ENCODE data around the gene SMG9. TPM values are rescaled to one million over a fixed set of nuclear protein-coding genes. Genes with fewer than 3 reads are reported as not detected.

Gene SMG9
- total RNA-seq, 1 donor from 2014 or later = 126 TPM

DNA sequence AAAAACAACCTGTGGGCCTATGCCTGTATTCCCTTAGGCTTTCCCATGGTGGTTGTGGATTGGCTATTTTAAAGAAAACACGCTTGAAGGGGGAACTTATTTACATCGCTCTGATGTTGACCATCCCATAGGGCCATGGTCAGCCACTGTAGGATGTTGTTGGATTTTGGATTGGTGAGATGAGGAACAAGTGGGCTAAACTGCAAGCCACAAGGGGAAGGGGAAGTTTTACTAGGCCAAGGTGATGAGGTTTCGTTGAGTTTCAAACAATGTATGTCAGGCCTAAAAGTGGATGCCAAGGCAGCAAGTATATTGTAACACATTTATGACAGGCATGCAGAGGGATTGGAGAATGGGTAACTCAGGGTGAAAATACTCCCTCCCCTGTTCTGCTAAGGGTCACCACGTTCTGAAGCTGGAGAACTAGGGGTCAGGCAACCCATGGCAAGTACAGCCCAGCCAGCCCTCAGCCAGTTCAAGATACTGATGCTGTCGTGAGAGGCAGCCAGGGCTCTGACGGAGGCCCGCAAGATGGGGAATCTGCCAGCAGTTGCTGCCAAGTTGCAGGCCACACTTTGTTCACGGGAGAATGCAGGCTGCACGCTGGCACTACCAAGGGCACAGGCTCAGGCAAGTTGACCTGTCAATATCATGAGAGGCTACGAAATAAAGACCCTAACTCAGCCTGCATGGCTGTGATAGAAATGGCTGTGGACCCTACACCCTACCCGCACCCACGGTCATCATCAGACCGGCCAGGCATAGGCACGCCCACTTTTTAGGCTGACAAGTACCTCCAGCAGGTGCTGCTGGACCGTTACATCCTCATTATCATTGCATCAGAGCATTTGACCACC is 27.8 kb downstream of the SMG9 start:
- intact Hi-C loops (cut with DNase I) = no loop called here
- Histone ChIP-seq H3K4me1 (no peaks in the 10 kb centered on the region), H3K27me3 (no peaks in the 10 kb centered on the region), H3K9me3 (no peaks in the 10 kb centered on the region), H3K4me3 (no peak overlapping the region), H3K36me3 (peaks cover 30 to 36% of the 10 kb centered on the region in 2 donors), H3K27ac (no peak overlapping the region)
- DNase-seq (ENCODE audit: low spot score in 2 of 2) = no peak
- no peak for TF ChIP-seq CTCF (IDR thresholded peaks at IDR 0.05)

GRCh38 chr19:43725468-43725867 is 29.3 kb downstream of the SMG9 start:
- H3K27ac ChIP-seq = no peak overlapping the region
- no peaks in the 10 kb centered on the region for H3K27me3 ChIP-seq
- no peak for TF ChIP-seq CTCF (IDR thresholded peaks at IDR 0.05)
- H3K36me3 ChIP-seq = peaks cover 15 to 21% of the 10 kb centered on the region in 2 donors
- H3K4me1 ChIP-seq = no peaks in the 10 kb centered on the region
- H3K4me3 ChIP-seq = no peak overlapping the region
- intact Hi-C loops (cut with DNase I) = no loop called here
- H3K9me3 ChIP-seq = no peaks in the 10 kb centered on the region
- DNase-seq (ENCODE audit: low spot score in 2 of 2) = no peak

DNA sequence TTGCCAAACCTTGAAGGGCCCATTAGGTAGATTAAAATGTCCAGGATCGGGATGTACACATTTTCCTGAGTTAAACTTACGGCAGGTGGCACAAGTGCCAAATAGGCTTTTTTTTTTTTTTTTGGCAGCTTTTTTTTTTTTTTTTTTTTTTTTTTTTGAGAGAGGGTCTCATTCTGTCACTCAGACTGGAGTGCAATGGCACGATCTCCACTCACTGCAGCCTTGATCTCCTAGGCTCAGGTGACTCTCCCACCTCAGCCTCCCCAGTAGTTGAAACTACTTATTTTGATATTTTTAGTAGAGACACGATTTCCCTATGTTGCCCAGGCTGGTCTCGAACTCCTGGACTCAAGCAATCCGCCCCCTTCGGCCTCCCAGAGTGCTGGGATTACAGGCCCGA is 29.9 kb downstream of the SMG9 start:
- Histone ChIP-seq H3K4me1 (no peaks in the 10 kb centered on the region), H3K36me3 (peaks cover 12 to 15% of the 10 kb centered on the region in 2 donors), H3K27ac (no peak overlapping the region), H3K9me3 (no peaks in the 10 kb centered on the region), H3K27me3 (no peaks in the 10 kb centered on the region), H3K4me3 (no peak overlapping the region)
- DNase-seq (ENCODE audit: low spot score in 2 of 2) = no peak
- intact Hi-C loops (cut with DNase I) = no loop called here
- TF ChIP-seq CTCF (IDR thresholded peaks at IDR 0.05) = no peak

DNA sequence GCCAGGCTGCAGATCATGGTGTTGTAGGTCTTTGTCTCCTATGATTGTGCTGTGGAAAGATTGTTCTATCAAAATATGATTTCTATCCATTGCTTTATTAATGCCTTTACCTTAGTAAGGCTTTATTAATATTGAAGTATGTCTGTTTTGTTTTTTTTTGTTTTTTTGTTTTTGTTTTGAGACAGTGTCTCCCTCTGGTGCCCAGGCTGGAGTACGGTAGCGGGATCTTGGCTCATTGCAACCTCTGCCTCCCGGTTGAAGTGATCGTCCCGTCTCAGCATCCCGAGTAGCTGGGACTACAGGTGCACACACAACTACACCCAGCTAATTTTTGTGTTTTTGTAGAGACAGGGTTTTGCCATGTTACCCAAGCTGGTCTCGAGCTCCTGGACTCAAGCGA is 31.2 kb downstream of the SMG9 start:
- Histone ChIP-seq H3K27me3 (no peaks in the 10 kb centered on the region), H3K27ac (no peak overlapping the region), H3K4me1 (no peaks in the 10 kb centered on the region), H3K36me3 (peaks cover 1 to 6% of the 10 kb centered on the region in 2 donors), H3K4me3 (no peak overlapping the region), H3K9me3 (no peaks in the 10 kb centered on the region)
- DNase-seq (ENCODE audit: low spot score in 2 of 2) = no peak
- intact Hi-C loops (cut with DNase I) = no loop called here
- TF ChIP-seq CTCF (IDR thresholded peaks at IDR 0.05) = no peak

DNA sequence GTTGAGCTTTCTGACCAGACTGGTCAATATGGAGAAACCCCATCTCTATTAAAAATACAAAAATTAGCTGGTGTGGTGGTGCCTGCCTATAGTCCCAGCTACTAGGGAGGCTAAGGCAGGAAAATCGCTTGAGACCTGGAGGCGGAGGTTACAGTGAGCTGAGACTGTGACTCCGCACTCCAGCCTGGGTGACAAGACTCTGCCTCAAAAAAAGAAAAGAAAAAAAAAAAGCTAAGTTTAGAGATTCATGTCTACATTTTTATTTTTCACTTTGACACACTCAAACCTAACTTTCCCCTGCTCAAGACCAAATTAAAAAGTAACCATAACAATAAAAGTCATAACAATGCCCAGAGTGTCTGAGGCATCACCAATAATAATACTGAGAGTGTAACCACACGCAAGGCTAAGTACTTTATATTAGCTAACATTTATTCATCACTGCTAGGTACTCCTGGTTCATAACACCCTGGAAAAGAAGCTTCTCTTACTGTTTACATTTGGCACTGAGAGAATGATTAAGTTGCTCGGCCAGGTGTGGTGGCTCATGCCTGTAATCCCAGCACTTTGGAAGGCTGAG is 33.2 kb downstream of the SMG9 start:
- Histone ChIP-seq H3K36me3 (no peaks in the 10 kb centered on the region), H3K4me1 (no peaks in the 10 kb centered on the region), H3K4me3 (no peak overlapping the region), H3K9me3 (no peaks in the 10 kb centered on the region), H3K27ac (no peak overlapping the region), H3K27me3 (no peaks in the 10 kb centered on the region)
- TF ChIP-seq CTCF (IDR thresholded peaks at IDR 0.05) = no peak
- no peak for DNase-seq (ENCODE audit: low spot score in 2 of 2)
- intact Hi-C loops (cut with DNase I) = no loop called here

All from ascending aorta (tissue), 2 donors.